HG03354 (cell line): ENCODE data around the gene ITPR1.

Experiments used
- ATAC-seq: cut with Tn5 transposase; IDR thresholded peaks from one replicate; pipeline ENCODE4 v1.9.1; 2021; ENCODE audit warnings: mild to moderate bottlenecking; ENCODE audit not compliant: unreplicated experiment, poor library complexity, severe bottlenecking

The ITPR1 gene

DNA sequence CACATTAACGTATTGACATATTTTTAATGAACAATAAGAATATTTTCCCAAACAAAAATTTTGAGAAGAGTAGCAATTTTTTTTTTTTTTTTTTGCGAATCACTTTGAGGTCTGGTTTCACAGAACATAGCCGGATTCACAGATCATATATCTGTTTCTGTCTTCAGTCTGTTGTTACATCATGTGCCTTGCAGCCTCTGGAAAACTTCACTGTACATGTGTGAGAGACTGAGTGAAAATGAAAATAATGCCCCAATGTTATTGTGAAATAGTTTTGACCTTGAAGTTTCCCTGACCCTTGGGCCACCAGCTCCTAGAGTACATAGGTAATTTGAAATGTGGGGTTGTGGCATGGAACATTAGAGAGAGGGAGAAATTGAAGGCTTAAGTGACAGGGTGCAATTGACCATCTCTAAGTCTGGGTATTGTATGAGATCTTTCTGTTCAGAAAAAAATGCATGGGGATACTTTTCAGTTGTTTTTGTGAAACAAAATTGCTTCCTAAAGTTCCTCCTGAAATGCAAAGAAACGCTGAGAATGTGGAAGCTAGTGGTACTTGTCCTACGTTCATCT is 14.0 kb downstream of the ITPR1 start:
- ATAC-seq: peak; percentile 16

- peak; percentile 70 for ATAC-seq
Measured at GRCh38 chr3:4508048-4508981, 15.2 kb downstream of the ITPR1 start.

DNA sequence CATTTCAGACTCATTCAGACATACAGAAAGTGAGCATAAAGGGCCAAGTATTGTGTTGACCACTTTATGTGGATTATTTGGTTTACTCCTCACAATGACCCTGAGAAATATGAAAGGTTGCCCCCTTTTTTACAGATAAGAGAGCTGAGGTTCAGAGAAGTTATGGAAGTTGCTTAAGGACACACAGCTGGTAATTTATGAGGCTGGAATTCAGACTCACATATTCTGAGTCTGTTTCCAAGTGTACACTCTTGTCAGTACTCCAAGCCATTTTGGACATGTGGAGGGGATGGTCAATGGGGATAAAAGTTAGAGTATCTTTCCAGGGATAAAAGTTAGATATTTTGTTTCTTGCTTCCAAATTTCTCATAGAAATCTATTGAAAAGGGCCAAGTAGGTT is 15.9 kb downstream of the ITPR1 start:
- ATAC-seq: no peak

- no peak for ATAC-seq
Measured at GRCh38 chr3:4509983-4510755, 17.0 kb downstream of the ITPR1 start.

DNA sequence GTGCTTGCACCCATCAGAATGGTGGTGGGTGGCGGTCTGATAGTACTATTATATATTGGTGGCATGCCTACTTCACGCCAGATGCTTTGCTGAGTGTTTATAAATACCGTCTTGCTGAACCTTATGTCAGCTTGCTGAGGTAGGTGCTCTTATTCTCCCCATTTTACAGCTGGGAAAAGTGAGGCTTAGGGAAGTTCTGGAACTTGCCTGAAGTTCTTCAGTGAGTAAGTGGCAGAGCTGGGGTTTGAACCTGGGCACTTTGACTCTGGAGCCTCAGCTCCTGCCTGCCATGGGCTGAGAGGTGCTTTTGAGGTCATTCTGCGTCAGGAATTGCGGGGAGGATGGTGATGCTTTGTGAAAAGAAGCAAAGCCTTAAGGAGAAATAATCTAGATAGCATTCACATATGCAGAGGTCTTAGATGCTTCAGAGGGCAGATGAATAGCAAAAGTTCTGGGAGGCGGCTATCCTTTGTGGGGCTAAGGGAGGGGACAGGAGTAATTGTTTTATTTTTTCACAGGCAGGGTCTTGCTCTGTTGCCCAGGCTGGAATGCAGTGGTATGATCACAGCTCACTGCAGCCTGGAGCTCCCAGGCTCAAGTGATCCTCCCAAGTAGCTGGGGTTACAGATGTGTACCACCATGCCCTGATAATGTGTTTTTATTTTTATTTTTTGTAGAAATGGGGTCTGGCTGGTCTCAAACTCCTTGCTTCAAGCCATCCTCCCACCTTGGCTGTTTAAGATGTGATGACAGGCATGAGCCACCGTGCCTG is 18.5 kb downstream of the ITPR1 start:
- no peak for ATAC-seq

GRCh38 chr3:4512895-4513616 is 19.9 kb downstream of the ITPR1 start:
- no peak for ATAC-seq

GRCh38 chr3:4514321-4514720 is 21.2 kb downstream of the ITPR1 start:
- no peak for ATAC-seq

- ATAC-seq: no peak
Measured at GRCh38 chr3:4514916-4515315, 21.8 kb downstream of the ITPR1 start.

GRCh38 chr3:4515916-4516579 is 22.9 kb downstream of the ITPR1 start:
- ATAC-seq: no peak

DNA sequence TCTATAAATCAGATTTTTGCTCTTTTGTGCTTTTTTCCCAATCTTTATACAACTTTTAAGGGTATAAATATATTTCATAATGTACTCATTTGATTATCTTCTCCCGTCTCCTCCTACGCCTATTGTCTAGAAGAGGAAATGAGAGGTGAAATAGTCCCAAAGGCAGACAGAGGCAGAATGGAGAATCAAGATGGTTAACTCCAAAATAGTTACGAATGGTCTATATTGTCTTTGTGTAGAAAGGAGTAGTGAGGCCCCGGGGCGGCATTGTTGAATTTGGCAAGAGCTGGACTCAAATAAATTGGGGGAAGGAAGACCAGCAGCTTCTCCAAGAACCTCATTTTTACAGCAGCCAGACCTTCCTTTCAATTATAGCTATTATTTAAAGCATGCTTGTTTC is 23.9 kb downstream of the ITPR1 start:
- ATAC-seq: no peak

- ATAC-seq: no peak
Measured at GRCh38 chr3:4517643-4518311, 24.6 kb downstream of the ITPR1 start.

DNA sequence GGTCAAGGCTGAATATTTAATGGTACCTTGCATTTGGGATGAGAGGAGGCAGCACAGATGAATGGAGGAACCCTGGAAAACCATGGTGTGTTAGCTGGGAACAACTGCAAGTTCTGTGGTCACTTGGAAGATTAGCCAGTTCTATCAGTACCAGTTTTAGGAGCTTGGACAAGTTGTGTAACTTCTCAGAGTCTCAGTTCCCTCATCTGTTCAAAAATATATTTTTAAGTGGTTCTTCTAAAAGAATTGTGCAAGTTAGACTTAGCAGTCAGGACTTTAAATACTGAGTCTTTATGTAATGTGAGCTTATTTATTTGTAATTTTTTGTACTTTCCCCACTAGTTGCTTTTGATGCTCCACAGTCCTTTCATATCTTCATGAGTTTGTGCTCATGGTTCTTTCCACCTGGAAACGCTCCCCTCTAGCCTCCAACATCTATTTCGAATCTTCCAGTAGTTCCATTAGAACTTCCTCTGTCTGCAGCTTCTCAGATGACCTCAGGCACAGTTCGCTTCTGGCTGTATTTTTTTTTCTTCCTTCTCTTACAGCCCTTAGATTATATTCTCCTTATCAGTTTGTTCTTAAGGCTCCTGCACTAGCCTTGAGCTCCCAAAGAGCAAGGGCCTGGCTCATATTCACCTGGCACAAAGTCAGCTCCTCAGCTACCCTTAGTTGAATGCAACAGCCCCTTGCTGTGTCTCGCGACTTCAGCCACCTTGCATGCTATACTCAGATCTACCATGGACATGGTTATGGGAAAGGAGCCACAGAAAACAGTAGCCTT is 27.1 kb downstream of the ITPR1 start:
- no peak for ATAC-seq

DNA sequence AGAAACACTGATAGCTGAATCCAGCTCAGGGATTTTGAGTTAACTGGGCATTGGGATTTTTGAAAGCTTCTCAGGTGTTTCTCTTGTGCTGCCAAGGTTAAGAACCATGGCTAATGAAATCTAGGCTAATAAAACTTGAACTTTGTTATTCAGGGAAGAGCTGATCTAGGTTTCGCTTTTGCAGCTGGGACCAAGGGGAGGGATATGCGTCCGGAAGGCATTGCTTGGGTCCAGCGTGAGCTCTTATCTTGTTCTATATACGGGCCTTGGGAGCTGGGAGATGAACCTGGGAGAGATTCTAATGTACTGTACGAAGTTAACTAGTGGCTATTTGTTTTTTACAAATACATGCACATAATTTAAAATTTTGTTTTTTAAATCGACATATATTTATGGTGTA is 29.8 kb downstream of the ITPR1 start:
- ATAC-seq: no peak

DNA sequence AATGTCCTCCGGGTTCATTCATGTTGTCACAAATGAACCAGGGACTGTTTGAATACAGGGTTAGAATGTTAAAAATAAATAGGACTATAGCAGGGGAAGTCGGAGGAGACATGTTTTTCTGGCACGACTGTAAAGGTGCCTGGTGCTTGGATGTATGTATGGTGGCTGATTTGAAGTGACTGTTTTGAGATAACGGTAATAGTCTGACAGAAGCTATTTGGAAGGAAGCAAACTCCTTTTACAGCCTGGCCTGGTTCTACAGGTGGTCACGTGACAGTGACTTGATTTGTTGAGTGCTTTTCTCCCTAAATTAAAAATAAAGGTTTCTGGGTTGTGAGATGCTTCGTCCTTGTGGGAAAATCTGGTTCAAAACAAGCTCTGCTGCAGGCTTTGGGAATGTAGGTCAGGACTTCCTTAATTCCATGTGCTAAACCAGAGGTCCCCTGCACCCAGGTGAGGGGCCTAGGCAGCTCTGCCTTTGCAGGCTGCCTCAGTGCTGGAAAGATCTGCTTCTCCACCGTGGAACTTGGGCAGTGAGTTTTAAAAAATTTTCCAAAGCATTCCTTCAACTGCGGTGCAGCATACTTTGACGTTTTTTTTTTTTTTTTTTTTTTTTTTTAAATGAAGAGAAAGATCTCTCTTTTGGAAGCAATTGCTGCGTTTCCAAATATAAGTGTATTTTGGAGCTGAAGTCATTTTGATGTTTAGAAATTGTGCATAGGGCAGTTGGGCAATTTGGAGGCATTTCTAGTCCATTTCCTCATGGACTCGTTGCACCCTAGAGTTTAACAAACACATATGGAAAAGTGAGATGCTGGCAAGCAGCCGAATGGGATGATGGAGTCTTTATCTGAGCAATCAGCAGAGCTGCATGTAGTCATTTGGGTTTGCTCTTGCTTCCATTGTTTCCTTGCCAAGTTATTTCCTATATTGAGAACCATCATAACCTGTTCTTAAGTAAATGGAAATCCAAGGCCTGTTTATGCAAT is 30.9 kb downstream of the ITPR1 start:
- no peak for ATAC-seq

GRCh38 chr3:4525560-4526223 is 32.5 kb downstream of the ITPR1 start:
- ATAC-seq: no peak

- ATAC-seq: no peak
Measured at GRCh38 chr3:4528320-4528719, 35.2 kb downstream of the ITPR1 start.
